Liver (tissue), 9 donors: ENCODE data around the gene ACTR3C. TPM values are rescaled to one million over a fixed set of nuclear protein-coding genes. Genes with fewer than 3 reads are reported as not detected.
A peak's percentile ranks its signal among the peaks of the same experiment; 100 is the strongest.

Experiments
- DNase-seq: peaks from one replicate; pipeline ENCODE4 v3.0.0-alpha.2; 2017; ENCODE audit warnings: low spot score
- H3K27ac ChIP-seq, 2 donors: one replicate each; pipeline ENCODE4 v1.7.0; 2013; ENCODE audit warnings: inconsistent platforms in 2 of 2, low read length in 2 of 2, control low read depth in 1 of 2, low read depth in 1 of 2, mild to moderate bottlenecking in 1 of 2
- H3K27me3 ChIP-seq, 4 donors: one replicate each; pipeline versions ENCODE4 v1.6.1 to v1.7.0; 2013; ENCODE audit warnings: low read length in 3 of 4, inconsistent platforms in 1 of 4, mild to moderate bottlenecking in 1 of 4, moderate library complexity in 1 of 4; ENCODE audit not compliant: control insufficient read depth in 4 of 4, insufficient read depth in 4 of 4
- H3K36me3 ChIP-seq, 4 donors: one replicate each; pipeline versions ENCODE4 v1.6.1 to v1.7.0; 2013; ENCODE audit warnings: low read length in 3 of 4, mild to moderate bottlenecking in 3 of 4, low read depth in 1 of 4, moderate library complexity in 1 of 4; ENCODE audit not compliant: control insufficient read depth in 4 of 4, insufficient read depth in 3 of 4
- H3K4me1 ChIP-seq, 4 donors: one replicate each; pipeline versions ENCODE4 v1.6.1 to v1.7.0; 2013; ENCODE audit warnings: low read length in 3 of 4, mild to moderate bottlenecking in 3 of 4, moderate library complexity in 1 of 4; ENCODE audit not compliant: control insufficient read depth in 4 of 4, insufficient read depth in 4 of 4
- H3K4me3 ChIP-seq, 3 donors: one replicate each; pipeline versions ENCODE4 v1.6.1 to v1.7.0; 2013; ENCODE audit warnings: low read length in 3 of 3, control low read depth in 1 of 3, low read depth in 1 of 3, mild to moderate bottlenecking in 1 of 3
- H3K9ac ChIP-seq, 2 donors: one replicate each; pipeline ENCODE4 v1.7.0; 2013; ENCODE audit warnings: low read length in 2 of 2, mild to moderate bottlenecking in 2 of 2, moderate library complexity in 2 of 2, control low read depth in 1 of 2, low read depth in 1 of 2
- H3K9me3 ChIP-seq, 4 donors: one replicate each; pipeline versions ENCODE4 v1.6.1 to v1.7.0; 2013; ENCODE audit warnings: low read length in 3 of 4; ENCODE audit not compliant: control insufficient read depth in 4 of 4
- EGR1 ChIP-seq, 2 donors: IDR thresholded peaks; 2 replicates each; pipeline ENCODE4 v1.6.1; 2016 to 2018; ENCODE audit warnings: antibody characterized with exemption in 2 of 2, low read depth in 2 of 2
- GABPA ChIP-seq, 2 donors: IDR thresholded peaks in 1 of 2; conservative IDR thresholded peaks in 1 of 2; 2 replicates each; pipeline ENCODE4 v1.6.1; 2016; ENCODE audit warnings: antibody characterized with exemption in 2 of 2, mild to moderate bottlenecking in 1 of 2, moderate library complexity in 1 of 2
- HNF4A ChIP-seq, 2 donors: conservative IDR thresholded peaks; 2 replicates each; pipeline ENCODE4 v1.6.1; 2016; ENCODE audit warnings: antibody characterized with exemption in 2 of 2, mild to moderate bottlenecking in 2 of 2
- HNF4G ChIP-seq: IDR thresholded peaks from 2 replicates; pipeline ENCODE4 v1.6.1; 2016; ENCODE audit warnings: antibody characterized with exemption
- JUND ChIP-seq, 2 donors: IDR thresholded peaks; 2 replicates each; pipeline ENCODE4 v1.6.1; 2016; ENCODE audit warnings: antibody characterized with exemption in 2 of 2
- NR2F2 ChIP-seq: IDR thresholded peaks from 2 replicates; pipeline ENCODE4 v1.6.1; 2016; ENCODE audit warnings: antibody characterized with exemption
- RAD21 ChIP-seq, 2 donors: IDR thresholded peaks; 2 replicates each; pipeline ENCODE4 v1.6.1; 2016; ENCODE audit warnings: antibody characterized with exemption in 2 of 2, mild to moderate bottlenecking in 2 of 2
- RXRA ChIP-seq, 2 donors: IDR thresholded peaks; 2 replicates each; pipeline ENCODE4 v1.6.1; 2017 to 2018; ENCODE audit warnings: antibody characterized with exemption in 2 of 2, mild to moderate bottlenecking in 1 of 2
- SP1 ChIP-seq: IDR thresholded peaks from 2 replicates; pipeline ENCODE4 v1.6.1; 2018; ENCODE audit warnings: antibody characterized with exemption, mild to moderate bottlenecking
- TAF1 ChIP-seq: conservative IDR thresholded peaks from 2 replicates; pipeline ENCODE4 v1.6.1; 2016; ENCODE audit warnings: antibody characterized with exemption, mild to moderate bottlenecking
- YY1 ChIP-seq: IDR thresholded peaks from 2 replicates; pipeline ENCODE4 v1.6.1; 2016; ENCODE audit warnings: antibody characterized with exemption, mild to moderate bottlenecking
- WGBS: extraction: QIAGEN DNeasy Blood & Tissue Kit; methylation state at CpG from one replicate; pipeline ENCODE4 v1.1.7; 2013; 5-methylcytosine and 5-hydroxymethylcytosine counted together
- polyA plus RNA-seq, 2 donors: library from polyadenylated mRNA; stranded (reverse) in 1 of 2; unstranded in 1 of 2; fragments of 200-250 nt in 1 of 2; fragments of >200 nt in 1 of 2; fragmentation: Nextera tagmentation in 1 of 2; extraction: Ambion mirVana in 1 of 2; gene quantifications; one replicate each; pipeline versions ENCODE4 v1.2.1 to v1.2.3, GENCODE V29; 2013 to 2015
- total RNA-seq, 2 donors: library from RNA; depleted of rRNA; stranded (reverse); fragments of >200 nt; gene quantifications; one replicate each; pipeline ENCODE4 v1.2.3, GENCODE V29; 2014
- TF ChIP-seq, protein P1 (sequence below): IDR thresholded peaks from 2 replicates; pipeline ENCODE4 v1.6.1; 2016; ENCODE audit warnings: antibody characterized with exemption, mild to moderate bottlenecking
- TF ChIP-seq, protein P2 (sequence below): IDR thresholded peaks from 2 replicates; pipeline ENCODE4 v1.6.1; 2016; ENCODE audit warnings: antibody characterized with exemption
- TF ChIP-seq, protein P3 (sequence below): IDR thresholded peaks from 2 replicates; pipeline ENCODE4 v1.6.1; 2016; ENCODE audit warnings: antibody characterized with exemption
- donor health status: healthy.
- donor health status: healthy.
- donor health status: healthy.
- donor health status: healthy.
- donor health status: healthy.

Gene ACTR3C
- total and polyA plus RNA-seq, 4 donors, result 3.0 to 61.7 (median 28.3) TPM

DNA sequence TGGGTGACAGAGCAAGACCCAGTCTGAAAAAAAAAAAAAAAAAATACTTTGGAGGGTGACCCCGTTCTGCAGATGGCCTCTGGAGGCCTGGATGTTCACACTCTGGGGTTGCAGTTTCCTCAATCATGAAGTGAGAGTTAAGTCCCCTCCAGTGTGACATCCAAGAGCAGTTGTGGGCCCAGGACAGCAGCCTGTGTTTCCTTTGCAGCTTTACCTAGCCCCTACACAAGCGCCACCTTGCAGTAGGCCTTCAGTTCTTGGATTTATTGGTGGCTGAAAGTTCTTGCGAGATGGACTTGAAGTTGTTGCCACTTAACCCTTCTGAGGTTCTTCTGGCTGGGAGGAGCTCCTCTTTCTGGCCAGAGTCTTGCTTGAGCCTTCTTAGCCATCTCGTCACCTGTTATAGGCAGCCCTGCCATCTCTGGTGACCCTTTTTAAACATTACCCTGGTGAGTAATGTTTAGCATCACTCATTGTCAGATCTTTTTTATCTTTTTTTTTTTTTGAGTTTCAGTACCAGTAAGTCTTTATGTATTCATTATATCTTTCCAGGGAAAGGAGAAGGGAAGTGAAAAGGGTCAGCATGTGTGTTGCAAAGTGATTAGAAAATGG, 3.4 kb upstream of the ACTR3C start:
- Histone ChIP-seq H3K27ac (no peak overlapping the region), H3K27me3 (no peaks in the 10 kb centered on the region), H3K36me3 (peaks cover 2 to 33% (median 16%) of the 10 kb centered on the region in 4 donors), H3K4me3 (no peak overlapping the region), H3K9me3 (no peaks in the 10 kb centered on the region), H3K4me1 (peaks cover 1 to 27% (median 17%) of the 10 kb centered on the region in 4 donors), H3K9ac (no peak overlapping the region)
- TF ChIP-seq, protein P1, sequence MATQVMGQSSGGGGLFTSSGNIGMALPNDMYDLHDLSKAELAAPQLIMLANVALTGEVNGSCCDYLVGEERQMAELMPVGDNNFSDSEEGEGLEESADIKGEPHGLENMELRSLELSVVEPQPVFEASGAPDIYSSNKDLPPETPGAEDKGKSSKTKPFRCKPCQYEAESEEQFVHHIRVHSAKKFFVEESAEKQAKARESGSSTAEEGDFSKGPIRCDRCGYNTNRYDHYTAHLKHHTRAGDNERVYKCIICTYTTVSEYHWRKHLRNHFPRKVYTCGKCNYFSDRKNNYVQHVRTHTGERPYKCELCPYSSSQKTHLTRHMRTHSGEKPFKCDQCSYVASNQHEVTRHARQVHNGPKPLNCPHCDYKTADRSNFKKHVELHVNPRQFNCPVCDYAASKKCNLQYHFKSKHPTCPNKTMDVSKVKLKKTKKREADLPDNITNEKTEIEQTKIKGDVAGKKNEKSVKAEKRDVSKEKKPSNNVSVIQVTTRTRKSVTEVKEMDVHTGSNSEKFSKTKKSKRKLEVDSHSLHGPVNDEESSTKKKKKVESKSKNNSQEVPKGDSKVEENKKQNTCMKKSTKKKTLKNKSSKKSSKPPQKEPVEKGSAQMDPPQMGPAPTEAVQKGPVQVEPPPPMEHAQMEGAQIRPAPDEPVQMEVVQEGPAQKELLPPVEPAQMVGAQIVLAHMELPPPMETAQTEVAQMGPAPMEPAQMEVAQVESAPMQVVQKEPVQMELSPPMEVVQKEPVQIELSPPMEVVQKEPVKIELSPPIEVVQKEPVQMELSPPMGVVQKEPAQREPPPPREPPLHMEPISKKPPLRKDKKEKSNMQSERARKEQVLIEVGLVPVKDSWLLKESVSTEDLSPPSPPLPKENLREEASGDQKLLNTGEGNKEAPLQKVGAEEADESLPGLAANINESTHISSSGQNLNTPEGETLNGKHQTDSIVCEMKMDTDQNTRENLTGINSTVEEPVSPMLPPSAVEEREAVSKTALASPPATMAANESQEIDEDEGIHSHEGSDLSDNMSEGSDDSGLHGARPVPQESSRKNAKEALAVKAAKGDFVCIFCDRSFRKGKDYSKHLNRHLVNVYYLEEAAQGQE, result no peak
- TF ChIP-seq HNF4G, result no peak
- TF ChIP-seq HNF4A (conservative IDR thresholded peaks at IDR 0.05), result no peak
- no peak for TF ChIP-seq JUND (IDR thresholded peaks at IDR 0.05)
- no peak for TF ChIP-seq EGR1 (IDR thresholded peaks at IDR 0.05; ENCODE audit: low read depth in 2 of 2)
- no peak for TF ChIP-seq RXRA (IDR thresholded peaks at IDR 0.05)
- TF ChIP-seq YY1, result no peak
- TF ChIP-seq, protein P2, sequence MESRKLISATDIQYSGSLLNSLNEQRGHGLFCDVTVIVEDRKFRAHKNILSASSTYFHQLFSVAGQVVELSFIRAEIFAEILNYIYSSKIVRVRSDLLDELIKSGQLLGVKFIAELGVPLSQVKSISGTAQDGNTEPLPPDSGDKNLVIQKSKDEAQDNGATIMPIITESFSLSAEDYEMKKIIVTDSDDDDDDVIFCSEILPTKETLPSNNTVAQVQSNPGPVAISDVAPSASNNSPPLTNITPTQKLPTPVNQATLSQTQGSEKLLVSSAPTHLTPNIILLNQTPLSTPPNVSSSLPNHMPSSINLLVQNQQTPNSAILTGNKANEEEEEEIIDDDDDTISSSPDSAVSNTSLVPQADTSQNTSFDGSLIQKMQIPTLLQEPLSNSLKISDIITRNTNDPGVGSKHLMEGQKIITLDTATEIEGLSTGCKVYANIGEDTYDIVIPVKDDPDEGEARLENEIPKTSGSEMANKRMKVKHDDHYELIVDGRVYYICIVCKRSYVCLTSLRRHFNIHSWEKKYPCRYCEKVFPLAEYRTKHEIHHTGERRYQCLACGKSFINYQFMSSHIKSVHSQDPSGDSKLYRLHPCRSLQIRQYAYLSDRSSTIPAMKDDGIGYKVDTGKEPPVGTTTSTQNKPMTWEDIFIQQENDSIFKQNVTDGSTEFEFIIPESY, result no peak
- TF ChIP-seq, protein P3, sequence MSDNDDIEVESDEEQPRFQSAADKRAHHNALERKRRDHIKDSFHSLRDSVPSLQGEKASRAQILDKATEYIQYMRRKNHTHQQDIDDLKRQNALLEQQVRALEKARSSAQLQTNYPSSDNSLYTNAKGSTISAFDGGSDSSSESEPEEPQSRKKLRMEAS, result no peak
- no peak for TF ChIP-seq TAF1
- TF ChIP-seq SP1, result no peak
- TF ChIP-seq NR2F2, result no peak
- no peak for DNase-seq
- 92% methylated on average over 4 of the region's 4 CpGs for WGBS

DNA sequence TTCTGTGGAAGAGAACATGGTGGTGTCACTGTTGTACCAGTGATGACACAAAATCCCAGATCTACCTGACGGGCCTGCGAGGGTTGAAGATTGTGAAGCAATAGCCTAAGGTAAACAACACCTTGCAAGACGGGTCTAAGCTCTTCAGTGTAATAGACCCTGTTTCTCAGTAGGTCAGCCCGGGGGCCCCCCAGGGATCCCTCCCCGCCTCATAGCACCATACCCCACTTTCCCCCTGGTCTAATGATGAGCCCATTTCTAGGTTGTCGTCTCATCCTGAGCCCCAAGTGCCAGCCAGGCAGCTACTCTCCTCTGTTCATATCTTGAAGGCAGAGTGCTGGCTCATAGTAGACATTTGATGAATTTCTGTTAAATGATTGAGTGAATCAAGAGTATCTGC, 2.6 kb upstream of the ACTR3C start:
- Histone ChIP-seq H3K27ac (peak overlapping the region; percentile 6 to 84), H3K4me1 (peaks cover 3 to 34% (median 20%) of the 10 kb centered on the region in 4 donors), H3K36me3 (peaks cover 2 to 26% (median 11%) of the 10 kb centered on the region in 4 donors), H3K9me3 (no peaks in the 10 kb centered on the region), H3K9ac (no peak overlapping the region), H3K4me3 (no peak overlapping the region), H3K27me3 (no peaks in the 10 kb centered on the region)
- DNase-seq, result no peak
- 91% methylated on average over 6 of the region's 6 CpGs for WGBS
- TF ChIP-seq HNF4A (conservative IDR thresholded peaks at IDR 0.05) (no peak), RAD21 (IDR thresholded peaks at IDR 0.05) (no peak), SP1 (no peak), GABPA (IDR thresholded peaks at IDR 0.05 in 1 of 2, conservative IDR thresholded peaks at IDR 0.05 in 1 of 2) (no peak)
- TF ChIP-seq, protein P1, result no peak
